ENCODE results near the gene CXCR3.
A peak's percentile ranks its signal among the peaks of the same experiment; 100 is the strongest.

GRCh38 chrX:71652405-71652804, 34.1 kb upstream of the CXCR3 start:
- TF ChIP-seq ZNF777 (tag by site-specific recombination; IDR thresholded peaks at IDR 0.05; ENCODE audit: borderline replicate concordance) = no peak
- TF ChIP-seq CTCF (tag by site-specific recombination; IDR thresholded peaks at IDR 0.05) = peak; percentile 50; the same call in 1 of the 2 replicates
- no peak for TF ChIP-seq ZNF514 (tag by site-specific recombination; IDR thresholded peaks at IDR 0.05)
- no peak for TF ChIP-seq SP2 (tag by site-specific recombination; IDR thresholded peaks at IDR 0.05)
- TF ChIP-seq ZBTB6 (tag by site-specific recombination; IDR thresholded peaks at IDR 0.05) = no peak
- no peak for TF ChIP-seq ZNF23 (tag by site-specific recombination; IDR thresholded peaks at IDR 0.05; ENCODE audit: borderline replicate concordance)
- TF ChIP-seq EGR2 (tag by site-specific recombination; IDR thresholded peaks at IDR 0.05; ENCODE audit: low read depth) = no peak
- no peak for TF ChIP-seq ZNF211 (tag by site-specific recombination; IDR thresholded peaks at IDR 0.05; ENCODE audit: low read depth)
